GM21390 (cell line): Measurements from ENCODE around the gene EMC9.
A peak's percentile ranks its signal among the peaks of the same experiment; 100 is the strongest.

Experiments
- ATAC-seq: cut with Tn5 transposase; IDR thresholded peaks from one replicate; pipeline ENCODE4 v1.9.1; 2021; ENCODE audit not compliant: unreplicated experiment

The EMC9 gene

DNA sequence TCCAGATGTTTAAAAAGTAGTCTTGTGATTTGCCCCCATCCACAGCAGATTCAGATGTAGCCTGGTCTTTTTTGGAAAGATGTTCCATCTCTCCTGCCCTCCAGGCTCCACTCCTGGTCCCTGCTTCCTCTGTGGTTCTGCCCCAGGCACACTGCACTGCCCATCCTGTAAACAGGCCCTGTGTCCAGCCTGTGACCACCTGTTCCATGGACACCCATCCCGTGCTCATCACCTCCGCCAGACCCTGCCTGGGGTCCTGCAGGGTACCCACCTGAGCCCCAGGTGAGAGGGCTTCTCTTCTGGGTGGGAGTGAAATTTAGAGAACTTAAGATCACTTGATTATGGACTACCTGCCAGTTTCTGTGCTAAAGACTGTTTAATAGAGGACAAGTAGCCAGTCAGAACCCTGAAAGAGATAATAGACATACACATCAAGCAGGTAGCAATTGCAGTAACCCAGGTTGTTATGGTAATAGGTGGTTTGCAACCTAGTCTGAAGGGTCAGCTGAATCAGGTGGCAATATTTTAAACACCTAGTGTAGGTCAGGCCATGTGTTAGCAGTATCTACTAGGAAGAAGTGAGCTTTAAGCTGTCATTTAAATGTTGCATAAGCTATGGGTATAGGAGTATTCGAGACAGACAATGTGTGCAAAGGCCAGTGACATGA, 8.0 kb upstream of the EMC9 start:
- ATAC-seq = no peak

DNA sequence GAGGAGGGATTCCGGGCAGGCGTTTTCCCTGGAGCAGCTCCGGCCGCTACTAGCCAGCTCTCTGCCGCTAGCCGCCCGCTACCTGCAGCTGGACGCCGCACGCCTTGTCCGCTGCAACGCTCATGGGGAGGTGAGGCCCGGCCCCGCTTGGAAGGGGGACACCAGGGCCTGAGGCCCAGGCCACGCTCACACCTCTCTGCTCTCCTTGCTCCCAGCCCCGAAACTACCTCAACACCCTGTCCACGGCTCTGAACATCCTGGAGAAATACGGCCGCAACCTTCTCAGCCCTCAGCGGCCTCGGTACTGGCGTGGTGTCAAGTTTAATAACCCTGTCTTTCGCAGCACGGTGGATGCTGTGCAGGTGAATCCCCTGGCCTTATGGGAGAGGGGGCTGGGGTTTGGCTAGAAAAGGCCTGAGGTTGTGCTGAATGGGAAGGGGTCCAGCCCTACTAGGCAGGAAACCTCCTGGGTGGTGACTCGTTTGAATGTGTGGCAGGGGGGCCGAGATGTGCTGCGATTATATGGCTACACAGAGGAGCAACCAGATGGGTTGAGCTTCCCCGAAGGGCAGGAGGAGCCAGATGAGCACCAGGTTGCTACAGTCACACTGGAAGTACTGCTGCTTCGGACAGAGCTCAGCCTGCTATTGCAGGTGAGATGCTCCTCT, 6.5 kb upstream of the EMC9 start:
- ATAC-seq = no peak

DNA sequence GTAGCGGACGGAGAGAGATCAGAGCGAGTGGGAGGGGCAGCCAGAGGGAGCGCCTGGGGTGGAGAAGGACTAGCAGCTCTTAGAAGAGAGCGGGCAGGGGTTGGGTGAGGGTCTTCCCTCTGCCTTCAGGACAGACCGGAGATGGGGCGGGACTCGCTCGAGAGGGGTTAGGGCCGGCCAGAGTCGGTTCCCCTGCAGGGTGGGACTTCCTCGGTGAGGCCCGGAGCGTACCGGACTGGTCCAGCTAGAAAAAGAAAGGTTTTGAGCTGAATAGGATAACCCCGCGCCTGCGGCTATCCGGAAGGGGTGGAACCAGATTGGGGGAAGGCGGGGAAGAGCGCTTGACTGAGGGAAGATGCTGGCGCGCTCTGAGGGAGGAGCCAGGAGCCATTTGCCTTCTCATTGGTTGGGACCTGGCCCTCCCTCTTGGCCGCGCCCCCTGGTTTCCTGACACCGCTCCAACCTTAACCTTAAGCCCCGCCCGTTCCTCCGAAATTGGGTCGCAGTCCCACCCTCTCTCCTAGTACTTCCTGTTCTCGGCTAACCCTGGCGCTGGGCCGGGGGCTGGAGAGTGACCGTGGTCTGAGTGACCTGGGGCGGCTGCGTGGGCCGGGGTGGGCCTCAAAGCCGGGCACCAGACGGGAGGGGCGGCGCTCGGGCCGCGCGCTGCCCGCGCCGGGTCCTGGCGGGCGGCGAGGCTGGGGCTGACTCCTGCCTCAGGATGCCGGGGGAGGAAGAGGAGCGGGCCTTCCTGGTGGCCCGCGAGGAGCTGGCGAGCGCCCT, 5.8 kb upstream of the EMC9 start, which contains the start of gene RNF31:
Gene RNF31, plus strand, starts transcription at position 521 of the 783 bp plus-strand sequence. Its CDS starts 201 bp downstream, at position 722.
- ATAC-seq = peak; percentile 82

DNA sequence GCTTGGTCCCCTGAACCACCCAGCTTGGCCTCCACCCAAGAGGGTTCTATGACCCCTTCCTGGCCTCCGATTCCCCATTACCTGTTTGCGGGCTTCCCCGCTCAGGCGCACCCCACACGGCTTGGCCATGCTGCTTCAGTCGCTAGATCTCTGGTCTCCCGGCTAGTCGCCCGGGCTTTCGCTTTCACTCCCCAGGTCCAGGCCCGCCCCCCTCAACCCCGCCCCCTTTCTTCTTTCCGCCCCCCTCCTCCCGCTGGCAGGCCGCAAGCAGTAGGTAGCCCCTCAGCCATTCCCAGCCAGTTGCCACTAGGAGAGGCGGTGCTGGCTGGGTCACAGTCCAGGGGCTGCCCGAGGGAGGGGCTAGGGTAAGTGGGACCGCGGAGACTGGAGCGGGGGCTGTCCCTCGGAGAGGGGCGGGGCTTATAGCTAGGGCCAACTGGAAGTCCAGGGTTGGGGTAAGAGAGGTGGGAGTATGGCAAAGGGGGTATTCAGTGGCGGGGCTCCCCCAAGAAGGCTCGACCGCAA, 5.1 kb upstream of the EMC9 start, which contains the start of gene PSME2:
Gene PSME2, minus strand, starts transcription at position 158 of the 525 bp plus-strand sequence. Its CDS starts 29 bp downstream, at position 129.
- ATAC-seq = peak; percentile 56

DNA sequence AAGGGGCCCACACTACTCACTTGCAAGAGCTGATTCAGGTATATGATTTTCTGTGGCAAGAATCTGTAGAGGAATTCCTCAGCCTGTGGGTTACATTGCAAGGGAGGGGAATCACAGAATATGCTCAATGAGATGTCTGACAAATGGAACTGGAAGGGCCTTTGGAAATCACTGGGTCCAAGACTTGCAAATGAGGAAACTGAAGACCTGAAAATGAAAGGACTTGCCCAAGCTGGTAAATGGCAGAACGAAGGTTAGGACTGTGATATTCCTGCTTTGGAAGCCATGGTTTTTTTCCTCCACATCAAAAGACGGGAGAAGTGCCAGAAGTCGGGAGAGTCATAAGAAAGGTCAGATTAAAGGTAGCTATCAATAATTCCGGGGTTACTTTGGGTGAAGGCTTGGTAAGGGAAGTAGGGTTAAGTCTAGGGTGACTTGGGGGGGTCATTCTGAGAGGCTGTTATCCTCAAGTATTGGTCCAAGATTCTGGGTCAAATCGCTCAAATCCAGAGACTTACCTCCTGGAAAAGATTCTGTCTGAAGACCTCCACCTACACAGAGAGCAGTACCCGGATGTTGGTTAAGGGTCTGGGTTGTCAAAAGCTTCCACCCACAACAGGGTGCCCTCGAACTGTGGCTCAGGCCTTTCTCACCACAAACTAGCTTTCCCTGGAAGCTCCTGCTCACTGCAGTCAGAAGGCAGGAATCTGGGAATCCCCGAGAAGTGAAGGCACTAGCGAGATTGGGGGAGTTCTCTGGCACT, 4.5 kb upstream of the EMC9 start:
- ATAC-seq = no peak

DNA sequence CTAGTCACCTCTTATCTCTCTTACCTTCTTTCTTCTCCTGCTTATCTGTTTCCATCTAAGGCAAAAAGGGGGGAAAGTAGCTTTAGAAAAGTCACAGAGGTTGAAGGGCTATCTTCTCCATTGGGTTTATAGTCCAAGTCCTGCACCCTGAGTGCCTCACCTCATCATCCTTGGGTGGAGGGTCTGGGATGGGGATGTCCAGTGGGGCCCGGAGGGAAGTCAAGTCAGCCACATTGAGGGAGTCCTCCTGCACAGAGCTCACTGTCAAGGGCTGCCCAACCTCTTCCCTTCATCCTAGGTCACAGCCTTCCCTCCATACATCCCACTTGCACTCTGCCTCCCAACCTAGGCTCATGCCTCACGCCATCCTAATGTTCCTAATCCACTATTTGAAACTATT, 3.8 kb upstream of the EMC9 start:
- ATAC-seq = no peak

DNA sequence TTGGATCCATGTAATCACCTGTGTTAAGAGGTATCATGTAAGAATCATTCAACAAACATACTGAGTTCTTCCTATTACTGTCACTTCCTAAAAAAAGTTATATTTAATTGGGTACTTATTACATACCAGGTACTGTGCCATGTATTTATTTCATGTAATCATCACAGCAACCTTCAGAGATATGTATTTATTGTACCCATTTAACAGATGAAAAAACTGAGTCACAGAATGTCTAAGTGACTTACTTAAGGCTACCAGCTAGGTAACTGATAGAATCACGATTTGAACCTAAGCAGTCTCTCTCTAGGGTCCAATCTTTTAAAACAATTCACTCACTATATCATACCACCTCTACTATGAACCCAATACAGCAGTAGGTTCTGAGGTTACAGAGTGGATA, 3.1 kb upstream of the EMC9 start:
- ATAC-seq = no peak

DNA sequence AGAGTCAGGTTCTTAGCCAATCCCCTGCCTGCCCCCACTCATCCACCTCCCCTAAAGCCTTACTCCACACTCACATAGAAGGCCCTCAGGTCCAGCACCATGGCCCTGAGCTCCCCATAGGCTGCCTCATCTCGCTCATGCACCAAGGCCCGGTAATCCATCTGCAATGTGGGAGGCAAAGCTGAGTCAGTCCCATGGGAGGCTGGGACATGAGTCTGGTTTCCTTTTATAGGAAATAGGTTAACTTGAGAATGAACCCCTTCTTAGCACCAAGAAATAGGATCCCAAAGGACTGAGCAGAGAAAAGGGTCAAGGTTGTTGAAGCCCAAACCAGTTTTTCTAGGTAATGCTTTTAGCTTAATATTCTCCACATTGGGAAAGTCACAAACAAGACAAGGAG, 2.1 kb upstream of the EMC9 start:
- no peak for ATAC-seq

DNA sequence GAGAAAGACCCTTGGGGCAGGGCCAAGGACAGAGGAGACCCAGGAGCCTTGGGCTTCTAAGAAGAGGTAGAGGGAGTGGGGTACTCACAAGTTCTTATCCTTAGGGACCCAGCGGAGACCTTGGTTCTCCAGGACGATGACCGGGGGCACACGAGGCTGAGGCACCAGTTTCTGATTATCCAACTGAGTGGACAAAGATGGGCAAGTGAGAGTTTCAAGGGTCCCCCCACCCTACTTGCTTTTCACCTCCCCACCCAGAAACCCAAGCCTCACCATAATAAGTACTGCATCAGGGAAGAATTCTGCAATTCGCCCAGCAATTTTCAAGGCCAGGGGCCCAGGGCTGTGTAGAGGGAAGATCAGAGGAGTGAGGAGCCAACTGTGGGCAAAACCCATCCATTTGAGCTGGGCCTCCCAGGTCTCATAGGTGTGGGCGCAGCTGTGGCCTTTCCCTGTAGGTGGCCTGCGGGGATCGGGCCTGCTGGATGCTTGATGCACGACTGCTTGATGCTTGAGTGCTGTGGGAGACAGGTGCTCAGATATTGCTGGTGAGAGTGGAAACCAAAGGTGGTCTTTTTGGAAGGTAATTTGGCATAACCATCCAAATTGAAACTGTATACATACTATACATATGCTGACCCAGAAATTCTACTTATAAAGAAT, 2.0 kb downstream of the EMC9 start:
- ATAC-seq = no peak

DNA sequence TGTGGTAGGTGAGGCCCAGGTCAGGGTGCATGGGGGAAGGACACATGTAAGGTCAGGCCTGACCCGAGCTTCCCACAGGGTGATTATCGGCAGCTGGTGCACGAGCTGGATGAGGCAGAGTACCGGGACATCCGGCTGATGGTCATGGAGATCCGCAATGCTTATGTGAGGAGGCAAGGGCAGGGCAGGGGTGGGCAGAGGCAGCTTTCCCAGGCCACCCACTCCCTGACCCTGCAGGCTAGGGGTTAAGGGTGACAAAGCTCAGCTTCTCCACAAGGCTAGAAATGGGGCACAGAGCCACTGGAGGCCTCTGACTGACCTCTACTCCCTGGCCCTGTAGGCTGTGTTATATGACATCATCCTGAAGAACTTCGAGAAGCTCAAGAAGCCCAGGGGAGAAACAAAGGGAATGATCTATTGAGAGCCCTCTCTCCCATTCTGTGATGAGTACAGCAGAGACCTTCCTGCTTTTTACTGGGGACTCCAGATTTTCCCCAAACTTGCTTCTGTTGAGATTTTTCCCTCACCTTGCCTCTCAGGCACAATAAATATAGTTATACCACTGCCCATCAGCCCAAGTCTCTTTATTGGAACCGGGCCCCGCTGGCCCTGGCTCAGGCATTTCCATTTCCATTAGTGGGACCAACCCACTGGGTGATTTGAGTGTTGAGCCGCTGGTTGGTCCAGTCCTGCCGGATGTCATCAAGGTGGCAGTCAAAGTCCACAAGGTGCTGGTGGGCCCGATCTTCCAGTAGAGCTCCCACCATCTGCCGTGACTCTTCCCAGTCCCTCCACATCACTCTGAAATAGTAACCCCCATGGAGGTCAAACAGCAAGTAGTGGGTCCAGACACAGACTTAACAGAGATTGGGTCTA, 2.8 kb downstream of the EMC9 start:
- ATAC-seq = no peak

DNA sequence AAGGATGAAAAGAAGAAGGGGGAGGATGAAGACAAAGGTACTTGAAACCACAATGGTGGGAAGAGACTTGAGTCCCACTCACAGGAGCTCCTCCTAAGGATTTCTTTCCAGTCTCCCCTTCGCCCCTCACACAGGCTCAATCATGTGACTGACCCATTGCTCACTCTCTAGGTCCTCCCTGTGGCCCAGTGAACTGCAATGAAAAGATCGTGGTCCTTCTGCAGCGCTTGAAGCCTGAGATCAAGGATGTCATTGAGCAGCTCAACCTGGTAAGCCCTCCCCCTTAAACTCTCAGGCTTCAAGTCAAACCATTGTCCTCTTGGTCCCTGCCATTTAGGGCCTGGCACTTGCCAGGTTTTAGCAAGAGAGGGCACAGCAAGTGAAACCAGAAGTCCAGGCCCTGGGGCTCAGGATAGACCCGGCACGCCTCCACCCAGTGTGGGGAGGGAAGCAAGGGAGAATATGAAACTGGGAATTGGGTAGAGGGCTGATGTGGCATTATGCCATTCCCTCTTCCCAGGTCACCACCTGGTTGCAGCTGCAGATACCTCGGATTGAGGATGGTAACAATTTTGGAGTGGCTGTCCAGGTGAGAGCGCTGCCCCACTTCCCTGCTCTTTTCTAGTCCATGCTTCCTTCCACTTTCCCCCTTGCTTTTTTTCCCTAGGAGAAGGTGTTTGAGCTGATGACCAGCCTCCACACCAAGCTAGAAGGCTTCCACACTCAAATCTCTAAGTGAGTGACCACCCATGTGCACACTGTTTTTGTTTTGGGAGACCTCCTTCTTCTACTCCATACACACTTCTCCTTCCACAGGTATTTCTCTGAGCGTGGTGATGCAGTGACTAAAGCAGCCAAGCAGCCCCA, 3.6 kb downstream of the EMC9 start:
- no peak for ATAC-seq

DNA sequence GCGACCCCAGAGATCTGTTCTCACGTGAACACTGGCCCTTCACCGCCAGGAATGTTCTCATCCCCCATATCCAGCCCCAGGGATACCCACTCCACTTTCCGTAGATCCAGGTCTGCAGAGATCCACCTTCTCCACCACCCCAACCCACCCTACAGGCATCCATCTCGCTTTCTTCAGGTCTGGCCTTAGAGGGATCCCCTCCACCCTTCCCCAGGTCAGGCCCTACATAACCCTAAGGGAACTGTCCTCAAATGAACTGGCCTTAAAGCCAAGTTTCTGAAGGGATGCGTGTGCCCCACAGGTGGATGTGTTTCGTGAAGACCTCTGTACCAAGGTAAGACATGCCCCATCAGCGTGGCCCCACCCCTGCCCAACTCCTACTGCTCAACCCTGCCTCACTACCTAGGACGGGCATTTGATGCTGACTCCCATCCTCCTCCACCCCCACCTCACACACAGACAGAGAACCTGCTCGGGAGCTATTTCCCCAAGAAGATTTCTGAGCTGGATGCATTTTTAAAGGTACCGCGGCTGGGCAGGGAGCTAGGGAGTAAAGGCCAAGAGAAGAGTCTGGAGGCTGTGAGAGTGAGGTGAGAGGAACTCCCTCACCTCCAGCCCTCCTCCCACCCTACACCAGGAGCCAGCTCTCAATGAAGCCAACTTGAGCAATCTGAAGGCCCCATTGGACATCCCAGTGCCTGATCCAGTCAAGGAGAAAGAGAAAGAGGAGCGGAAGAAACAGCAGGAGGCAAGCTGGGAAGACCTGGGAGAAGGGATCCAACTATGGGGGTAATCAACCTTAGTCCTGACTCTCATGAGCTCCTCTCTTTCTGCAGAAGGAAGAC, 4.5 kb downstream of the EMC9 start:
- no peak for ATAC-seq

DNA sequence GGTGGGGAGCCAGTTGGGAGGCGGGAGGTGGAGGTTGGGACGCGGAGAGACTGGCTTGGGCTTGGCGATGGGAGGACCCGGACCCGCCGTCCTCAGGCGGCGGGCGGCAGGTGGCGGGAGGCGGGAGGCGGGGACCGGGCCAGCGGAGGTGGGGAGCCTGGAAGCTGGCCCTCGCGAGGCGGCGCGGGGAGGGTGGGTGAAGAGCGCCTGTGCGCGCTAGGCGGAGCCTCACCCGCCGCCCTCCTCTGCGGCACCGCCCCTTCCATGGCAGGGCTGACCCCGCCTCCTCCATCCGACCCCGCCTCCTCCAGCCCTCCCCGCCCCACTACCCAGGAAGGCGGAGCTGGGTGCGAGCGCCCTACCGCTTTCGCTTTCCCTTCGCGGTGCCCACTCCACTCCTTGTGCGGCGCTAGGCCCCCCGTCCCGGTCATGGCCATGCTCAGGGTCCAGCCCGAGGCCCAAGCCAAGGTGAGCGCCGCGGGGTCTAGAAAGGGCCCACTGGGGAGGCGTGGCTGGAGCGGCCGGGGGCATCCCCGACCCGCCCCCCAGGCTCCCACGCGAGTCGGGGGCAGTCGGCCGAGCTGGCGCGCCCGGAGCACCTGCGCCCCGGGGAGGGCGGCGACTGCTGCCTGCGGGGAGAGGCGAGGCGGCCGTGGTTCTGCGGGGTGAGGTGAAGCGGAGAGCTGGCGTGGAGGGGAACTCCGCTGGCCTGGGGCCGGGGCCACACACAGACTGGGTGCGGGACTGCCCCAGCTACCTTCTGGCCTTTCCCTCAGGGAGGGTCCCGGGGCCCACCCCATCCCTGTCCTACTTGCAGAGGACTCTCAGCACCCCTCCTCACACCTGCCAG, 5.3 kb downstream of the EMC9 start, which contains the start of gene PSME1:
Gene PSME1, plus strand, starts transcription at position 361 of the 850 bp plus-strand sequence. Its CDS starts 69 bp downstream, at position 430.
- peak; percentile 73 for ATAC-seq

DNA sequence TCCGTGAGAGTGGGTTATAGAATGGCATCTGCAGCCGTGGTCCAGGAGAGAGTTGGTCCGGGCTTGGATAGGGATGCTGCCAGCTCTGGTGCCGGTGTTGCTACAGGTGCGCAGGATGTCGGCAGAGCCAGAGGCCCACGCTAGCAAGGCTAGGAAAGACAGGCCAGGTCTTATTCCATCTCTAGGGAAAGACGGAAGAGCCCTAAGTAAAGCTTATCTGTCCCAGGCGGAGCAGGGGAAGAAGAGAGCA, 5.9 kb downstream of the EMC9 start:
- ATAC-seq = no peak

DNA sequence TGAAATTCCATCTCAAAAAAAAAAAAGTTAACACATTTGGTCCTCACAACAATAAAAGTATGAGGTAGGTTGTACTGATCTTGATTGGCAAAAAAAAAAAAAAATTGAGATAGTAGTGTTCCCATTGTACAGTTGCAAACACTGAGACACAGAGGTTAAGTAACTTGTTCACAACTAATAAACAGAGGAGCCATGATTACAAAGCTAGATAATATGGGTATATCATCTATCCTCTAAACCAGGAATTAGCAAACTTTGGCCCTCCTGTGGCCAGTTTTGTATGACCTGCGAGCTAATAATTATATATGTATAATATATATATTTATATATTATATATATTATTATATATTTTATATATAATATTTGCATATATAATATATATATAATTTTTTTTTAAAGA, 7.7 kb downstream of the EMC9 start:
- ATAC-seq = no peak

DNA sequence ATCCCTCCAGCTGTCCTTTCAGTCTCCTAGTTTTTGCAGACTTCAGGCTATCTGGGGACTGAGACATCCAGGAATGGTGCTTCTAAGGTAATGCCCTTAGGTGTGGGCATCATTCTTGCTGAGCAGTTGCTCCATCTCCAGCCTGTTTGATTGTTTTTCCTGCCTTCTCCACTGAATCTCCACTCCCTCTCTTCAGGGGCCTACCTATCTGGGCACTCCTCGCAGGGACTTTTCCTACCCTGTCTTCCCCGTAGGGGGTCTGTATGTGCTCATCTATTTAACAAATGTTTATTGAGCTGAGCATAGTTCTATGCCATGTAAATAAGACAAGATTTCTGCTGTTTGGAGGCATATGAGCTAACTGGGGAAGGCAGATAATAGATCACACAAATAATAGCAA, 8.4 kb downstream of the EMC9 start:
- no peak for ATAC-seq
